ENCODE measurements around the gene USP1. TPM values are rescaled to one million over a fixed set of nuclear protein-coding genes. Genes with fewer than 3 reads are reported as not detected.

Gene USP1
- total RNA-seq, 1 experiment from 2014 or later, result 64.6 TPM

- no peak overlapping the region for H2BK5ac ChIP-seq (ENCODE audit: insufficient read length, low read length)
- H3K4me1 ChIP-seq (ENCODE audit: insufficient read depth, low read length), result no peaks in the 10 kb centered on the region
- no peaks in the 10 kb centered on the region for H3K23me2 ChIP-seq (ENCODE audit: insufficient read length, low read depth, low read length, poor library complexity, severe bottlenecking)
- no peak overlapping the region for H2AFZ ChIP-seq (ENCODE audit: low read length)
- DNase-seq, result no peak
- no peaks in the 10 kb centered on the region for H3K79me2 ChIP-seq (ENCODE audit: insufficient read depth, low read length)
- Mint-ChIP-seq H3K27ac (no peak overlapping the region), H3K4me1 (0 out of 4 replicates have a peak, but pooled peaks cover 3 to 4% of the 10 kb centered on the region in 2 experiments), H3K9me3 (no peaks in the 10 kb centered on the region), H3K27me3 (ENCODE audit: low read depth) (no peaks in the 10 kb centered on the region; the same call in 1 of the 2 replicates), H3K36me3 (ENCODE audit: insufficient read depth in 1 of 3, low read depth in 3 of 3) (no peaks in the 10 kb centered on the region), H3K4me3 (no peak overlapping the region)
- no peak overlapping the region for H2AK5ac ChIP-seq (ENCODE audit: insufficient read length, low read length)
- no peak overlapping the region for H2BK120ac ChIP-seq (ENCODE audit: low read depth, low read length, poor library complexity, severe bottlenecking)
- H3K27me3 ChIP-seq (ENCODE audit: insufficient read depth, low read length), result no peaks in the 10 kb centered on the region
- no peak overlapping the region for H3T11ph ChIP-seq (ENCODE audit: low read length)
- no peak overlapping the region for H3K14ac ChIP-seq (ENCODE audit: insufficient read depth, low read length)
- no CpG with 5 or more reads among the region's 14 CpGs for WGBS (ENCODE audit: extremely low coverage, insufficient read length, low lambda C conversion rate)
- H3K18ac ChIP-seq (ENCODE audit: insufficient read length, low read depth, low read length), result no peak overlapping the region
- no peaks in the 10 kb centered on the region for H4K20me1 ChIP-seq (ENCODE audit: control insufficient read depth, insufficient read depth, insufficient read length)
- no peaks in the 10 kb centered on the region for H3K79me1 ChIP-seq (ENCODE audit: insufficient read depth, low read depth, low read length, poor library complexity, severe bottlenecking)
- no peak for TF ChIP-seq CTCF (conservative IDR thresholded peaks at IDR 0.05)
- H4K8ac ChIP-seq (replicated peaks; ENCODE audit: insufficient read length, low read depth, low read length), result no peak overlapping the region
- H2BK12ac ChIP-seq (ENCODE audit: insufficient read length, low read depth, low read length), result no peak overlapping the region
- no peak overlapping the region for H2BK20ac ChIP-seq (ENCODE audit: low read depth, low read length, poor library complexity, severe bottlenecking)
- H3K56ac ChIP-seq (ENCODE audit: insufficient read length, low read depth, low read length), result no peak overlapping the region
- no peak overlapping the region for H3K4ac ChIP-seq (ENCODE audit: low read depth, low read length)
- H3K9ac ChIP-seq (ENCODE audit: extremely low read depth, insufficient read length, low read length), result no peak overlapping the region
- H3K27ac ChIP-seq (ENCODE audit: insufficient read length, low read depth, low read length), result no peak overlapping the region
- H2BK15ac ChIP-seq (ENCODE audit: low read depth, low read length), result no peak overlapping the region
- H3K23ac ChIP-seq (ENCODE audit: insufficient read length, low read depth, low read length), result no peak overlapping the region
- no peak overlapping the region for H3K4me2 ChIP-seq (ENCODE audit: insufficient read depth, insufficient read length, low read length)
- no peak overlapping the region for H4K5ac ChIP-seq (ENCODE audit: insufficient read length, low read depth, low read length)
- H3K9me3 ChIP-seq (ENCODE audit: control insufficient read depth, low read depth, low read length), result no peaks in the 10 kb centered on the region
- no peak overlapping the region for H4K91ac ChIP-seq (ENCODE audit: insufficient read length, low read depth, low read length)
Observed at GRCh38 chr1:62423580-62424242, 13.1 kb upstream of the USP1 start.

Data from H9 (cell line).